ENCODE results near the gene ELK4.
A peak's percentile ranks its signal among the peaks of the same experiment; 100 is the strongest.

Gene ELK4

DNA sequence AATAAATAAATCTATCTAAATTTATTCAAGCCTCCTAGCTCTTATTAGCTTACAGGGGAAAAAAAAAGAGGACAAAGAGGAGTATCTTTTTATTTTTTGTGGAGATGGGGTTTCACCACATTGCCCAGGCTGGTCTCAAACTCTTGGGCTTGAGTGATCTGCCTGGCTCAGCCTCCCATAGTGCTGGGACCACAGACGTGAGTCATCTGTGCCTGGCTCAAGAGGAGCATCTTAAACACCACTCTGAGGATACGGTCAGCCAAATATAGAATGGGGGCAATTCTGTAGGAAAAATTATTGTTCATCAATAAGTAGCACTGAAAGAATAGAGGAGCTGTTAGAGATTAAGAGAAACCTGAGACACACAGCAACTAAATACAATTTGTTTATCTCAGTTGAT is 24.4 kb upstream of the ELK4 start:
- H3K4me3 ChIP-seq (ENCODE audit: low read length) = no peak overlapping the region
- TF ChIP-seq, protein P1, sequence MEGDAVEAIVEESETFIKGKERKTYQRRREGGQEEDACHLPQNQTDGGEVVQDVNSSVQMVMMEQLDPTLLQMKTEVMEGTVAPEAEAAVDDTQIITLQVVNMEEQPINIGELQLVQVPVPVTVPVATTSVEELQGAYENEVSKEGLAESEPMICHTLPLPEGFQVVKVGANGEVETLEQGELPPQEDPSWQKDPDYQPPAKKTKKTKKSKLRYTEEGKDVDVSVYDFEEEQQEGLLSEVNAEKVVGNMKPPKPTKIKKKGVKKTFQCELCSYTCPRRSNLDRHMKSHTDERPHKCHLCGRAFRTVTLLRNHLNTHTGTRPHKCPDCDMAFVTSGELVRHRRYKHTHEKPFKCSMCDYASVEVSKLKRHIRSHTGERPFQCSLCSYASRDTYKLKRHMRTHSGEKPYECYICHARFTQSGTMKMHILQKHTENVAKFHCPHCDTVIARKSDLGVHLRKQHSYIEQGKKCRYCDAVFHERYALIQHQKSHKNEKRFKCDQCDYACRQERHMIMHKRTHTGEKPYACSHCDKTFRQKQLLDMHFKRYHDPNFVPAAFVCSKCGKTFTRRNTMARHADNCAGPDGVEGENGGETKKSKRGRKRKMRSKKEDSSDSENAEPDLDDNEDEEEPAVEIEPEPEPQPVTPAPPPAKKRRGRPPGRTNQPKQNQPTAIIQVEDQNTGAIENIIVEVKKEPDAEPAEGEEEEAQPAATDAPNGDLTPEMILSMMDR (conservative IDR thresholded peaks at IDR 0.05; ENCODE audit: low read length) = no peak
- DNase-seq (ENCODE audit: low read depth) = peak; percentile 46

DNA sequence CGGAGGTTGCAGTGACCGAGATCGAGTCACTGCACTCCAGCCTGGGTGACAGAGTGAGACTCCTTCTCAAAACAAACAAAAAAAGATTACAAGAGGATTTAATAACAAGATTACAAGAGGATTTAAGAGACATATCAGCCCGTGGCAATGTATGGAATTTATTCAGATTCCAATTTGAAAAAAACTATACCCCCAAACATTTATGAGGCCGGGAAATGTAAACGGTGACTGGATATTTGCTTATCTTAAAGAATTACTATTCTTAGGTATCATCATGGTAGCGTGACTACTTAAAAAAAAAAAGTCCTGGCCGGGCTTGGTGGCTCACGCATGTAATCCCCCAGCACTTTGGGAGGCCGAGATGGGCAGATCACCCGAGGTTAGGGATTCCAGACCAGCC is 21.2 kb upstream of the ELK4 start:
- TF ChIP-seq, protein P1 (conservative IDR thresholded peaks at IDR 0.05; ENCODE audit: low read length) = no peak
- no peak for DNase-seq (ENCODE audit: low read depth)

DNA sequence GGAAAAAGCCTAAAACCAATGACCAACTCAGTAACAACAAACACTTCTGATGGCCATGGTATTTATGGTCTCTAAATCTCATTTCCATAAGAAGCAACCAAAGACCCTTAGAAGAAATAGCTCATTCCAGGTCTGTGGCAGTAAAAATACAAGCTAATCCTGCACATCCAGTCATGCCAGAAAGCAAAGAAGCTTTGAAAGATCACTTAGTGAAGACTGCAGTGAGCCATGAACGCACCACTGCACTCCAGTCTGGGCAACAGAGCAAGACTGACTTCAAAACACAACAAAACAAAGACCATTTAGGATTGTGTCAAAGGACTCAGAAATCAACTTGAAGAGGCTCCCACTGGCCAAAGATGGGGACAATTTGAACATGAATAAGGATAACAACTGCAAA is 18.4 kb upstream of the ELK4 start:
- TF ChIP-seq, protein P1 (conservative IDR thresholded peaks at IDR 0.05; ENCODE audit: low read length) = no peak
- no peak overlapping the region for H3K4me3 ChIP-seq (ENCODE audit: low read length)
- DNase-seq (ENCODE audit: low read depth) = no peak

More for the DNA sequence above, 21.2 kb upstream of the ELK4 start:
- no peak overlapping the region for H3K4me3 ChIP-seq (ENCODE audit: low read length)

DNA sequence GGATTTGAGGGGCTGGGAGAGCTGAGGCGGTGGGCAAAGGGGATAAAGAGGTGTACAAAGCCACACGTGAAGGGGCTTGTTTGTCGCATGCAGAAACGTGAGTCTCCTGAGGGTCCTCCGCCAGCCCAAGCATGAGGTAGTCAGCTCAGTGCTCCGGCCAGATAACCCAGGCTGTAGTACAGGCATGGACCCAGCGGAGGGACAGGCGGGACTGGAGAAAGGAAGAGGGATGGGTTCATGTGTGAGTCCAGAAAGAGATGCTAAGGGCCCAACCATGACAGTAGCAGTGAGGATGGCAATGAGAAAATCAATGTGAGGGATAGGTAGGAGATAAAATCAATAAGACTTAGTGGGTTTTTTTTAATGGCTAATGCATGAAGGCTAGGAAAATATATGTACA is 13.7 kb upstream of the ELK4 start:
- DNase-seq (ENCODE audit: low read depth) = no peak
- H3K4me3 ChIP-seq (ENCODE audit: low read length) = no peak overlapping the region
- TF ChIP-seq, protein P1 (conservative IDR thresholded peaks at IDR 0.05; ENCODE audit: low read length) = no peak

DNA sequence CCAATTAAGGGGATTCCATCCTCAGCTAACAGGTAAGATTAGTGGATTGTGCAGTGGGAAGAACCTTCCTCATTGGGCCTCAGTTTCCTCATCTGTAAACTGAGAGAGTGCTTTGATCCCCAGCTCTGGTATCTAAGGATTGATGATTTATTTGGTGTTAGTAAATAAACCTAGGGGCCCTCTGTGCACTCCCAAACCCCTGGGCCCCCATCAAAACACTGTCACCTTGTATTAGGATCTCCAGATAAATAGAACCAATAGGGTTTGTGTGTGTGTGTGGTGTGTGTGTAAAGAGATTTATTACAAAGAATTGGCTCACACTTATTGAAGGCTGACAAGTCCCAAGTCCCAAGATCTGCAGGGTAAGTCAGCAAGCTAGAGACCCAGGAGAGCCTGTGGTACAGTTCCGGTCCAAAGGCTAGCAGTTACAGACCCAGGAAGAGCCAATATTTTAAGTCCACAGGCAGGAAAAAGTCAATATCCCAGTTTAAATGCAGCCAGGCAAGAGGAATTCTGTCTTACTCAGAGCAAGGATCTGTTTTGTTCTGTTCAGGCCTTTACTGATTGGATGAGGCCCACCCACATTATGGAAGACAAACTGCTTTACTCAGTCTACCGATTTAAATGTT is 11.0 kb upstream of the ELK4 start:
- DNase-seq (ENCODE audit: low read depth) = no peak
- H3K4me3 ChIP-seq (ENCODE audit: low read length) = no peak overlapping the region
- TF ChIP-seq, protein P1 (conservative IDR thresholded peaks at IDR 0.05; ENCODE audit: low read length) = no peak

DNA sequence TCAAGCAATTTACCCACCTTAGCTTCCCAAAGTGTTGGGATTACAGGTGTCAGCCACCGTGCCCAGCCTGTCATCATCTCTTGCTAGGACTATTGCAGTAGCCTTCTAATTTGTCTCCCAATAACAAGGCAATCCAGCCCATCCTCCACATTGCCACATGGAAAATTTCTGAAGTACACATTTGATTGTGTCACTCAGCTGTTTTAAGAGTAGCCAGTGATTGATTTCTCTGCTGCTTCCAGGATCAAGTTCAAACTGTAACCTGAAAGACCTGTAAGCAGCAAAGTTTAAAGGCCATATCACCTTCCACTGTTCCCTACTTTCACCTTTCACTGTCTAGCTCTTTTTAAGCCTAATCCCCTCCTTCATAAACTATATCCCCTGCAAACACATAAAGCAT is 7.8 kb upstream of the ELK4 start:
- TF ChIP-seq, protein P1 (conservative IDR thresholded peaks at IDR 0.05; ENCODE audit: low read length) = no peak
- no peak overlapping the region for H3K4me3 ChIP-seq (ENCODE audit: low read length)

DNA sequence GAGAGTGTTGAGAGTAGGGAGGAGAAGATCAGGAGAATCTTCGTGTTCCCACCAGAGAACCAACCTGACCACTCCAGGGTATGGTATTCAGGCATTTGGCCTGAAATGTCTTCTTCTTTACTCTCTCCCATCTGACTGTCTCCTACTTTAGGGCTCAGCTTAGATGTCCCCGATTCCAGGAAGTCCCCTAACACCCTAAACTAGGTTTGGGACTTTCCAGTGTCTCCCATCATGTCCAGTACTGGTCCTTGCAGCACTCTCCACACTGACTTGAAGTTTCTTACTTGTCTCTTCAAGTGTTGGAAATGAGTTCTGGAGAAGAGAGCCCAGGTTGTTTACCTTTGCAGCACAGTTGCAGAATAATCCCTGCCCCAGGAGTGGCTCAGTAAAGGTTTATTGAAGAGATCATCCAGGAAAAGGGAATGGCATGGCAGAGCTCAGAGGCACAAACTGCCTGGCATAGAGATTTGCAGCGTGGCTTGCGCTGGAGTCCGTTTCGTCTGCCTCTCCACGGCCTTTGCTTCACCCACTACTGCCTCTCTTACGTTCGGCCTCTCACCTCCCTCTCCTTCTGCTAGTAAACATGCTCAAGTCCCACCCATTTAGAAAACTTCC is 6.2 kb upstream of the ELK4 start:
- TF ChIP-seq, protein P1 (conservative IDR thresholded peaks at IDR 0.05; ENCODE audit: low read length) = no peak
- DNase-seq (ENCODE audit: low read depth) = no peak
- H3K4me3 ChIP-seq (ENCODE audit: low read length) = no peak overlapping the region

More for the DNA sequence above, 7.8 kb upstream of the ELK4 start:
- no peak for DNase-seq (ENCODE audit: low read depth)

Data from AG10803 (cell line).